Measurements from ENCODE around the gene OSMR. TPM values are rescaled to one million over a fixed set of nuclear protein-coding genes. Genes with fewer than 3 reads are reported as not detected.

The OSMR gene
- total RNA-seq, 3 donors from 2014 or later (not counting 1 experiment from before 2014, with no cell fraction given): not detected

DNA sequence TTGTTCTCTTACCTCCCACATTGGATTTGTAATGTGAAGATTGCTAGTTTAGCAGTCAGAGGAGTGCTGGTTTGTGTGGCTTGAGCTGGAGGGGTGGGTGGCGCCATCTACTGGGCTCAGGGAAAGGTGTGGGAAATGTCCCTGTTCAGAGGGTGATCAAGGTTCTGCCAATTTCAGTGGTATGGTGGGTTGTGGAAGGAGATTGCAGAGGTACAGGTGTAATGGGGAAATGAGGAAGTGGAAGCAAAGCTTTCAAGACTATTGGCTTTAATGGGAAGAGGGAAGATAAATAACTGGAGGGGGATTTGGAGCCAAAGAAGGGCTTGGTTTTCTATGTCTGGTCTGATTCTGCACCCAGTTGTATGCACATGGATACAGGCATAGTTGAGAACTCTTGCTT lies 76.4 kb downstream of the OSMR start:
- peaks cover 6% of the 10 kb centered on the region for H3K27me3 ChIP-seq (ENCODE audit: control insufficient read depth, insufficient read depth, low read length)
- WGBS (ENCODE audit: insufficient coverage): 0% methylated on average over 1 of the region's 1 CpG
- Mint-ChIP-seq H3K4me3 (no peak overlapping the region), H3K9me3 (no peaks in the 10 kb centered on the region), H3K27ac (no peak overlapping the region), H3K4me1 (no peaks in the 10 kb centered on the region), H3K36me3 (no peaks in the 10 kb centered on the region), H3K27me3 (ENCODE audit: low read depth in 2 of 2) (peaks cover 21 to 50% of the 10 kb centered on the region in 2 donors)
- intact Hi-C loops (cut with micrococcal nuclease): loop anchor here (1.0 kb wide), 1 partner anchor 481 kb away; no protein-coding TSS in a partner anchor
- no peak overlapping the region for H3K27ac ChIP-seq (ENCODE audit: low read length)
- ATAC-seq (peak; percentile 55 to 78 (median 63)), DNase-seq (peak; percentile 21 to 65)
- no peaks in the 10 kb centered on the region for H3K9me3 ChIP-seq (ENCODE audit: control insufficient read depth, insufficient read depth, low read length)
- no peaks in the 10 kb centered on the region for H3K36me3 ChIP-seq (ENCODE audit: control insufficient read depth, insufficient read depth, low read length)
- TF ChIP-seq, protein P1, sequence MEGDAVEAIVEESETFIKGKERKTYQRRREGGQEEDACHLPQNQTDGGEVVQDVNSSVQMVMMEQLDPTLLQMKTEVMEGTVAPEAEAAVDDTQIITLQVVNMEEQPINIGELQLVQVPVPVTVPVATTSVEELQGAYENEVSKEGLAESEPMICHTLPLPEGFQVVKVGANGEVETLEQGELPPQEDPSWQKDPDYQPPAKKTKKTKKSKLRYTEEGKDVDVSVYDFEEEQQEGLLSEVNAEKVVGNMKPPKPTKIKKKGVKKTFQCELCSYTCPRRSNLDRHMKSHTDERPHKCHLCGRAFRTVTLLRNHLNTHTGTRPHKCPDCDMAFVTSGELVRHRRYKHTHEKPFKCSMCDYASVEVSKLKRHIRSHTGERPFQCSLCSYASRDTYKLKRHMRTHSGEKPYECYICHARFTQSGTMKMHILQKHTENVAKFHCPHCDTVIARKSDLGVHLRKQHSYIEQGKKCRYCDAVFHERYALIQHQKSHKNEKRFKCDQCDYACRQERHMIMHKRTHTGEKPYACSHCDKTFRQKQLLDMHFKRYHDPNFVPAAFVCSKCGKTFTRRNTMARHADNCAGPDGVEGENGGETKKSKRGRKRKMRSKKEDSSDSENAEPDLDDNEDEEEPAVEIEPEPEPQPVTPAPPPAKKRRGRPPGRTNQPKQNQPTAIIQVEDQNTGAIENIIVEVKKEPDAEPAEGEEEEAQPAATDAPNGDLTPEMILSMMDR (IDR thresholded peaks at IDR 0.05): peak; percentile 64
- no peaks in the 10 kb centered on the region for H3K4me1 ChIP-seq (ENCODE audit: control insufficient read depth, insufficient read depth, low read length)
- H3K4me3 ChIP-seq (ENCODE audit: low read length): no peak overlapping the region

DNA sequence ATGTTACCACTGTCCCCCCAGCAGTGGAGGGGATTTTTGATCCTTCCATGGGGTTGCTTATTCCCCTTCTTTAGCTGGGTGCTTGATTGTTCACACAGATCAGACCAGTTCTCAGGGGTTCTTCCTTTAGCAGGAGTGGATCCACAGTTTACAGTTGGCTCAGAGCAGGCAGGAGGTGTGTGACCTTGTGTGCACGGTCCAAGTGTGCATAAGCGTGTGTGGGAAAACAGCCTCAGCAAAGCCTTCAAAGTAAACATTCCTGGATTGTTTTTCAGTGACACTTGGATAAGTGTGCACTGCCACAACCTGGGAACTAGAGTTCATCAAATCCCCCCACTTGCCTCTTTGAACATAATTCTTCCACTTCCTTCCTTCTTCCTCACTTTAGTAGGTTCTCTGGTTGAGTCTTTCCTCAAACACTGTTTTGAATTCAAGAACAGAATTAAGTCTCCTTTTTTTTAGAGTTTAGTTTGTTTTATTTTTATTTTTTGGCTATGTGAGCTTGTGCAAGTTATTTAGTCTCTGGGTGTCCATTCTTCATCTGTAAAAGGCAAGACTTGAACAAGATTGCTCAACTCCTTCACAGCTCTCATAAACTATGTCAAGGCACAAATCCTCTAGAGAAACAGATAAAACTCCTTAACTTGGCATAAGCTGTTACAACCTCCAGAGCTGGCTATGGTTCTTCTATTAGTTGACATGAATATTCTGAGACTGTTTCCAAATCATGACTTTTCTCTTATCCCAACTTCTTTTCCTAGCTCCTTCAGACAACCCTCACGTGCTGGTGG lies 78.0 kb downstream of the OSMR start:
- H3K9me3 Mint-ChIP-seq: no peaks in the 10 kb centered on the region
- no peak overlapping the region for H3K27ac Mint-ChIP-seq
- H3K9me3 ChIP-seq (ENCODE audit: control insufficient read depth, insufficient read depth, low read length): no peaks in the 10 kb centered on the region
- DNase-seq (no peak), ATAC-seq (no peak)
- peaks cover 27 to 34% of the 10 kb centered on the region in 2 donors for H3K27me3 Mint-ChIP-seq (ENCODE audit: low read depth in 2 of 2)
- H3K27ac ChIP-seq (ENCODE audit: low read length): no peak overlapping the region
- no peaks in the 10 kb centered on the region for H3K36me3 Mint-ChIP-seq
- H3K4me3 ChIP-seq (ENCODE audit: low read length): no peak overlapping the region
- intact Hi-C loops (cut with micrococcal nuclease): no loop called here
- H3K27me3 ChIP-seq (ENCODE audit: control insufficient read depth, insufficient read depth, low read length): peaks cover 6% of the 10 kb centered on the region
- TF ChIP-seq, protein P1 (IDR thresholded peaks at IDR 0.05): no peak
- no peaks in the 10 kb centered on the region for H3K36me3 ChIP-seq (ENCODE audit: control insufficient read depth, insufficient read depth, low read length)
- 77% methylated on average over 3 of the region's 3 CpGs for WGBS (ENCODE audit: insufficient coverage)
- H3K4me1 Mint-ChIP-seq: no peaks in the 10 kb centered on the region
- no peak overlapping the region for H3K4me3 Mint-ChIP-seq
- no peaks in the 10 kb centered on the region for H3K4me1 ChIP-seq (ENCODE audit: control insufficient read depth, insufficient read depth, low read length)

DNA sequence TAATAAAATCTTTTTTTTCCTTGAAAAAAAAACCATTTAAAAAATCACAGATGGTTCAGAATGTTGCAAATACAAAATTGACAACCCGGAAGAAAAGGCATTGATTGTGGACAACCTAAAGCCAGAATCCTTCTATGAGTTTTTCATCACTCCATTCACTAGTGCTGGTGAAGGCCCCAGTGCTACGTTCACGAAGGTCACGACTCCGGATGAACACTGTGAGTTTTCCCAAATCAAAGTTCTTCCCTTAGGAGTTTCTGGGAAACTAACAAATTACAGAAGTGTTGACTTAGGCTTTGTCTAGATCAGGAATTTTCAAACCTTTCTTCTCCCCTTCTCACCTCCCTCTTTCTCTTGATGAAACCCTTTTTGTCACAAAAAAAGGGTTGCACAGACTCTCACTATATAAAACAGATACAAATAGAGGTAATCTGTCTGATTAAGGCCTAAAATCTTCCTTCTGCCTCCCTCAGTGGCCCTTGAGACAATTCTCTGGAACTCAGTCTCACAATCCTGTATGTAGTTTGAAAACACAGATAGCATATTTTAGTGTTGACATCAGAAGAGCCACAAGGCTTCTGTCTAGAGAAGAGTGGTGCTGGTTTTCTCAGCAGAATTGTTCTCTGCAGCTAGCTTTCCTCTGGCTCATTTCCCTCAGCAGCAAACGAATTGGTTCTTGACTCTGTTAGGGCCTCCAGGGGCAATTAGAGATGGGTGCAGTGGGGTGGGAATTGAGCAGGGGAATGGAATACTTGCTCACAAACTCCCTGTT lies 79.5 kb downstream of the OSMR start:
- Mint-ChIP-seq H3K4me3 (no peak overlapping the region), H3K36me3 (no peaks in the 10 kb centered on the region), H3K27ac (no peak overlapping the region), H3K4me1 (no peaks in the 10 kb centered on the region), H3K27me3 (ENCODE audit: low read depth in 2 of 2) (peaks cover 27 to 32% of the 10 kb centered on the region in 2 donors), H3K9me3 (no peaks in the 10 kb centered on the region)
- no peak for ATAC-seq
- WGBS (ENCODE audit: insufficient coverage): 90% methylated on average over 6 of the region's 6 CpGs
- TF ChIP-seq, protein P1 (IDR thresholded peaks at IDR 0.05): no peak
- Histone ChIP-seq H3K9me3 (ENCODE audit: control insufficient read depth, insufficient read depth, low read length) (no peaks in the 10 kb centered on the region), H3K27me3 (ENCODE audit: control insufficient read depth, insufficient read depth, low read length) (peaks cover 6% of the 10 kb centered on the region), H3K27ac (ENCODE audit: low read length) (no peak overlapping the region), H3K36me3 (ENCODE audit: control insufficient read depth, insufficient read depth, low read length) (no peaks in the 10 kb centered on the region), H3K4me1 (ENCODE audit: control insufficient read depth, insufficient read depth, low read length) (no peaks in the 10 kb centered on the region), H3K4me3 (ENCODE audit: low read length) (no peak overlapping the region)
- intact Hi-C loops (cut with micrococcal nuclease): no loop called here
- no peak for DNase-seq

Data from natural killer cell (primary cell).